ENCODE results near the gene CRELD1.

CRELD1 gene

GRCh38 chr3:9903904-9904303 is 29.7 kb upstream of the CRELD1 start:
- Histone ChIP-seq H2AFZ (ENCODE audit: low read depth) (no peak overlapping the region), H4K20me1 (ENCODE audit: insufficient read depth) (no peaks in the 10 kb centered on the region), H3K79me2 (ENCODE audit: insufficient read depth, low read depth) (no peaks in the 10 kb centered on the region), H3K4me3 (IDR thresholded peaks at IDR 0.05; ENCODE audit: insufficient read depth, low read depth, low read length) (no peak overlapping the region), H3K4me2 (no peak overlapping the region), H3K27ac (no peak overlapping the region), H3K27me3 (ENCODE audit: insufficient read depth, low read depth) (no peaks in the 10 kb centered on the region), H3K9ac (no peak overlapping the region), H3K4me1 (ENCODE audit: low read depth, poor library complexity, severe bottlenecking) (no peaks in the 10 kb centered on the region), H3K36me3 (ENCODE audit: insufficient read depth) (no peaks in the 10 kb centered on the region)
- TF ChIP-seq, protein P1, sequence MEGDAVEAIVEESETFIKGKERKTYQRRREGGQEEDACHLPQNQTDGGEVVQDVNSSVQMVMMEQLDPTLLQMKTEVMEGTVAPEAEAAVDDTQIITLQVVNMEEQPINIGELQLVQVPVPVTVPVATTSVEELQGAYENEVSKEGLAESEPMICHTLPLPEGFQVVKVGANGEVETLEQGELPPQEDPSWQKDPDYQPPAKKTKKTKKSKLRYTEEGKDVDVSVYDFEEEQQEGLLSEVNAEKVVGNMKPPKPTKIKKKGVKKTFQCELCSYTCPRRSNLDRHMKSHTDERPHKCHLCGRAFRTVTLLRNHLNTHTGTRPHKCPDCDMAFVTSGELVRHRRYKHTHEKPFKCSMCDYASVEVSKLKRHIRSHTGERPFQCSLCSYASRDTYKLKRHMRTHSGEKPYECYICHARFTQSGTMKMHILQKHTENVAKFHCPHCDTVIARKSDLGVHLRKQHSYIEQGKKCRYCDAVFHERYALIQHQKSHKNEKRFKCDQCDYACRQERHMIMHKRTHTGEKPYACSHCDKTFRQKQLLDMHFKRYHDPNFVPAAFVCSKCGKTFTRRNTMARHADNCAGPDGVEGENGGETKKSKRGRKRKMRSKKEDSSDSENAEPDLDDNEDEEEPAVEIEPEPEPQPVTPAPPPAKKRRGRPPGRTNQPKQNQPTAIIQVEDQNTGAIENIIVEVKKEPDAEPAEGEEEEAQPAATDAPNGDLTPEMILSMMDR (conservative IDR thresholded peaks at IDR 0.05; ENCODE audit: low read depth, low read length) = no peak

DNA sequence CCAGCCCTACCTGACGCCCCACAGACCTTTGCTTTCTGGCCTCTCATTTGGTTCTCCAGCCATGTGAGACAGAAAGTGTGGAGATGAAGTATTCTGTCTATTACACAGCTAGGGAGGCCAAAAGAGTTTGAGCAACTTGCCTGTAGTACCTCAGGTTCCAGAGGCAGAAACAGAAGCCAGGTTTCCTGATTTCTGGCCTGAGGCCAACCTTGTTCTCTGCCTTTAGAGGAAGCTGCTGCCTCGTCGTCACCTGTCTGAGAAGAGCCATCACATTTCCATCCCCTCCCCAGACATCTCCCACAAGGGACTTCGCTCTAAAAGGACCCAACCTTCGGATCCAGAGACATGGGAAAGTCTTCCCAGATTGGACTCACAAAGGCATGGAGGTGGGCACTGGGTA is 27.2 kb upstream of the CRELD1 start:
- Histone ChIP-seq H2AFZ (ENCODE audit: low read depth) (no peak overlapping the region), H3K27me3 (ENCODE audit: insufficient read depth, low read depth) (no peaks in the 10 kb centered on the region), H3K4me2 (no peak overlapping the region), H3K4me3 (IDR thresholded peaks at IDR 0.05; ENCODE audit: insufficient read depth, low read depth, low read length) (no peak overlapping the region), H3K79me2 (ENCODE audit: insufficient read depth, low read depth) (no peaks in the 10 kb centered on the region), H3K36me3 (ENCODE audit: insufficient read depth) (no peaks in the 10 kb centered on the region), H3K9ac (no peak overlapping the region), H3K4me1 (ENCODE audit: low read depth, poor library complexity, severe bottlenecking) (peaks cover 24% of the 10 kb centered on the region), H4K20me1 (ENCODE audit: insufficient read depth) (no peaks in the 10 kb centered on the region), H3K27ac (no peak overlapping the region)
- TF ChIP-seq, protein P1 (conservative IDR thresholded peaks at IDR 0.05; ENCODE audit: low read depth, low read length) = no peak

DNA sequence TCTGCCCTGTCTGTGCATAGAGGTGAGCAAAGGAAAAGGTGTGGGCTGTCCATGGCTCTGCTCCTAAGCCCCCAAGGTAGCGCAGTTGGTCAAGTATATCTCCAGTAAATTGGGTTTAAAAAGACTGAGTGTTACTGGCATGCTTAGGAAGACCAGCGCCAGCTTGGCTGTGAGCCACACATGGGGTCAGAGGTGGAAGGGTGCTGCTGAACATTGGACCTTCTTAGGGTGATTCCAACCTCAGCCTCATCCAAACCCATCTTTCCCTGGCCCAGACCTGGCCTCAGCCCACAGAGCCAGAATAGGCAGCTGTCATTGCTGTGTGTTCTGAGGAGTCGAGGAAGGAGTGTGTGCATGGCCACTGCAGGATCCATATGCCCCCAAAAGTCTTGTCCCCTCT is 25.3 kb upstream of the CRELD1 start:
- H3K27ac ChIP-seq = no peak overlapping the region
- H3K79me2 ChIP-seq (ENCODE audit: insufficient read depth, low read depth) = no peaks in the 10 kb centered on the region
- peaks cover 41% of the 10 kb centered on the region for H3K4me1 ChIP-seq (ENCODE audit: low read depth, poor library complexity, severe bottlenecking)
- TF ChIP-seq, protein P1 (conservative IDR thresholded peaks at IDR 0.05; ENCODE audit: low read depth, low read length) = no peak
- no peaks in the 10 kb centered on the region for H3K36me3 ChIP-seq (ENCODE audit: insufficient read depth)
- H3K4me3 ChIP-seq (IDR thresholded peaks at IDR 0.05; ENCODE audit: insufficient read depth, low read depth, low read length) = no peak overlapping the region
- no peaks in the 10 kb centered on the region for H4K20me1 ChIP-seq (ENCODE audit: insufficient read depth)
- H3K4me2 ChIP-seq = no peak overlapping the region
- H3K27me3 ChIP-seq (ENCODE audit: insufficient read depth, low read depth) = no peaks in the 10 kb centered on the region
- no peak overlapping the region for H2AFZ ChIP-seq (ENCODE audit: low read depth)
- no peak overlapping the region for H3K9ac ChIP-seq

DNA sequence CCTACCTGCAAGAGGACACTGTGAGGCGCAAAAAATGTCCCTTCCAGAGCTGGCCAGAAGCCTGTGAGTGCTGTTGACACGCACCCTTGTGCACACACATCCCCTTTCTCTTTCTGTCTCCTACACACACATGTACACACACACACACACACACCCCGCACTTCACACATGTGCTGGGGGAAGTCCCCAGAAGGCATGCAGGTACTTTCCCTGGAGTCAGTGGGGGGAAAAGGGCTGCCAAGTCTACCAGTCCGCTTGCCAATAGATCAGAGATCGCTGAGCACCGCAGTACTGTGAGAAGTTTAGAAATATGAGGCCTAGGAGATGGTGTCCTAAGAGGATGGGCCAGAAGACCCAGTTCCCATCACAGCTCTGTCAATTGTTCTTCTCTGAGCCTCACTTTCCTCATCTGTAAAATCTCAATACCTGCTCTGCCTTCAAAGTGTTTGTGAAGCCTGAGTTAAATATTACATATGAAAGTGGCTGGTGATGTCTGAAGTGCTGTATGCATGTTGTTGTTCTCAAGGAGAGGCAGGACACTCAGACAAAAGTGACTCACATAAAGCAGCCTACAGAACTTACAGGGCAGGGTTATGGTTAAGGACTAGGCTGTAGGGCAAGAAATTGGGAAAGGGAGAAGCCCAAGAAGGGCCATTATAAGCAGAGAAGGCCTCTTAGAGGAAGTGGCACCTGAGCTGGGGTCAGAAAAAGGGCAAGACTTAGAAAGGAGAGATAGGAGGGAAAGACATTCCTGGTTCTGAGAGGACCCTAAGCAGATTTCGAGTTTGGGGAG is 24.2 kb upstream of the CRELD1 start:
- no peaks in the 10 kb centered on the region for H3K79me2 ChIP-seq (ENCODE audit: insufficient read depth, low read depth)
- H2AFZ ChIP-seq (ENCODE audit: low read depth) = no peak overlapping the region
- no peak overlapping the region for H3K4me3 ChIP-seq (IDR thresholded peaks at IDR 0.05; ENCODE audit: insufficient read depth, low read depth, low read length)
- no peaks in the 10 kb centered on the region for H3K36me3 ChIP-seq (ENCODE audit: insufficient read depth)
- no peak overlapping the region for H3K27ac ChIP-seq
- no peak overlapping the region for H3K9ac ChIP-seq
- peaks cover 52% of the 10 kb centered on the region for H3K4me1 ChIP-seq (ENCODE audit: low read depth, poor library complexity, severe bottlenecking)
- H4K20me1 ChIP-seq (ENCODE audit: insufficient read depth) = no peaks in the 10 kb centered on the region
- TF ChIP-seq, protein P1 (conservative IDR thresholded peaks at IDR 0.05; ENCODE audit: low read depth, low read length) = no peak
- no peaks in the 10 kb centered on the region for H3K27me3 ChIP-seq (ENCODE audit: insufficient read depth, low read depth)
- H3K4me2 ChIP-seq = peak overlapping the region; percentile 17; the same call in 1 of the 2 replicates
